GM19328 (cell line): ENCODE measurements around the gene PAX6.

Experiments
- ATAC-seq: cut with Tn5 transposase; IDR thresholded peaks from one replicate; pipeline ENCODE4 v1.9.1; 2021; ENCODE audit warnings: mild to moderate bottlenecking, moderate library complexity; ENCODE audit not compliant: unreplicated experiment

Gene PAX6

GRCh38 chr11:31809541-31809856 is 1.6 kb downstream of the PAX6 start:
- ATAC-seq = no peak

- ATAC-seq = no peak
Observed at GRCh38 chr11:31808721-31809540, 2.2 kb downstream of the PAX6 start.

- ATAC-seq = no peak
Observed at GRCh38 chr11:31807799-31808667, 3.1 kb downstream of the PAX6 start.

GRCh38 chr11:31806928-31807798 is 4.0 kb downstream of the PAX6 start:
- ATAC-seq = no peak

- ATAC-seq = no peak
Observed at GRCh38 chr11:31806186-31806927, 4.8 kb downstream of the PAX6 start.

- ATAC-seq = no peak
Observed at GRCh38 chr11:31805629-31806185, 5.4 kb downstream of the PAX6 start.

- ATAC-seq = no peak
Observed at GRCh38 chr11:31805037-31805628, 6.0 kb downstream of the PAX6 start.

- no peak for ATAC-seq
Observed at GRCh38 chr11:31804312-31805036, 6.6 kb downstream of the PAX6 start.

GRCh38 chr11:31803813-31804311 is 7.3 kb downstream of the PAX6 start:
- ATAC-seq = no peak

GRCh38 chr11:31802990-31803812 is 7.9 kb downstream of the PAX6 start:
- no peak for ATAC-seq

GRCh38 chr11:31802609-31802989 is 8.5 kb downstream of the PAX6 start:
- ATAC-seq = no peak

- ATAC-seq = no peak
Observed at GRCh38 chr11:31802000-31802551, 9.0 kb downstream of the PAX6 start.

GRCh38 chr11:31801298-31801702 is 9.8 kb downstream of the PAX6 start:
- no peak for ATAC-seq

- ATAC-seq = no peak
Observed at GRCh38 chr11:31800398-31801265, 10.5 kb downstream of the PAX6 start.

GRCh38 chr11:31799435-31800397 is 11.4 kb downstream of the PAX6 start:
- ATAC-seq = no peak
